ENCODE data around the gene ERGIC1. TPM values are rescaled to one million over a fixed set of nuclear protein-coding genes. Genes with fewer than 3 reads are reported as not detected.
A peak's percentile ranks its signal among the peaks of the same experiment; 100 is the strongest.

Gene ERGIC1
- total RNA-seq, 1 donor from 2014 or later, result 131 TPM

DNA sequence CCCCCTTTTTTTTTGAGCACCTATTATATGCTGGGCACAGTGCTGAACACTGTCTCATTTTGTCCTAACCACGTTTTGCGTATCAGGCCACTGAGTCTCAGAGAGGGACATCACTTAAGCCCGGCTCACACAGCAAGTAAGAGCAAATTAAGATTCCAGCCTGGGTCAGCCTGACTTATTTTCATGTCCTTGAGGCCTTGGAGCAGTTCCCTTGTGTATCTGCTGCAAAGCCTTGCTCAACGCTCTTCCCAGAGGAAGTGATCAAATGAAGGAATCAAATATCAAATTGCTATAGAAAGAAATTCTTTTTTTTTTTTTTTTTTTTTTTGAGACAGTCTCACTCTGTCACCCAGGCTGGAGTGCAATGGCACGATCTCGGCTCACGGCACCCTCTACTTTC, 30.7 kb downstream of the ERGIC1 start:
- Histone ChIP-seq H2AFZ (ENCODE audit: low read depth, low read length) (no peak overlapping the region), H3K36me3 (ENCODE audit: insufficient read depth, low read length) (no peaks in the 10 kb centered on the region), H3K9me3 (ENCODE audit: insufficient read depth, low read depth, low read length) (no peaks in the 10 kb centered on the region), H3K79me2 (ENCODE audit: insufficient read depth, low read length) (peaks cover 65% of the 10 kb centered on the region), H3K27ac (ENCODE audit: low read depth, low read length) (no peak overlapping the region), H3K27me3 (ENCODE audit: insufficient read depth, low read length) (no peaks in the 10 kb centered on the region), H4K20me1 (ENCODE audit: insufficient read depth, low read length) (no peaks in the 10 kb centered on the region), H3K4me3 (ENCODE audit: insufficient read depth, low read depth, low read length) (no peak overlapping the region), H3K9ac (ENCODE audit: low read length) (no peak overlapping the region), H3K4me1 (ENCODE audit: insufficient read depth, low read length) (peaks cover 45% of the 10 kb centered on the region), H3K4me2 (ENCODE audit: low read length) (no peak overlapping the region)
- TF ChIP-seq, protein P1, sequence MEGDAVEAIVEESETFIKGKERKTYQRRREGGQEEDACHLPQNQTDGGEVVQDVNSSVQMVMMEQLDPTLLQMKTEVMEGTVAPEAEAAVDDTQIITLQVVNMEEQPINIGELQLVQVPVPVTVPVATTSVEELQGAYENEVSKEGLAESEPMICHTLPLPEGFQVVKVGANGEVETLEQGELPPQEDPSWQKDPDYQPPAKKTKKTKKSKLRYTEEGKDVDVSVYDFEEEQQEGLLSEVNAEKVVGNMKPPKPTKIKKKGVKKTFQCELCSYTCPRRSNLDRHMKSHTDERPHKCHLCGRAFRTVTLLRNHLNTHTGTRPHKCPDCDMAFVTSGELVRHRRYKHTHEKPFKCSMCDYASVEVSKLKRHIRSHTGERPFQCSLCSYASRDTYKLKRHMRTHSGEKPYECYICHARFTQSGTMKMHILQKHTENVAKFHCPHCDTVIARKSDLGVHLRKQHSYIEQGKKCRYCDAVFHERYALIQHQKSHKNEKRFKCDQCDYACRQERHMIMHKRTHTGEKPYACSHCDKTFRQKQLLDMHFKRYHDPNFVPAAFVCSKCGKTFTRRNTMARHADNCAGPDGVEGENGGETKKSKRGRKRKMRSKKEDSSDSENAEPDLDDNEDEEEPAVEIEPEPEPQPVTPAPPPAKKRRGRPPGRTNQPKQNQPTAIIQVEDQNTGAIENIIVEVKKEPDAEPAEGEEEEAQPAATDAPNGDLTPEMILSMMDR (IDR thresholded peaks at IDR 0.05; ENCODE audit: insufficient read depth, low read depth, low read length), result no peak
- TF ChIP-seq EZH2 (IDR thresholded peaks at IDR 0.05; ENCODE audit: insufficient read depth, low read length), result no peak
- no peak for DNase-seq (ENCODE audit: low read depth)
- Mint-ChIP-seq H3K27me3 (ENCODE audit: low read depth, unreplicated experiment) (no peaks in the 10 kb centered on the region), H3K4me3 (ENCODE audit: unreplicated experiment) (no peak overlapping the region), H3K4me1 (ENCODE audit: low read depth, unreplicated experiment) (peaks cover 39% of the 10 kb centered on the region), H3K27ac (ENCODE audit: unreplicated experiment) (no peak overlapping the region), H3K9me3 (ENCODE audit: unreplicated experiment) (no peaks in the 10 kb centered on the region), H3K36me3 (ENCODE audit: low read depth, unreplicated experiment) (peaks cover 3% of the 10 kb centered on the region)
- FAIRE-seq, result no peak

DNA sequence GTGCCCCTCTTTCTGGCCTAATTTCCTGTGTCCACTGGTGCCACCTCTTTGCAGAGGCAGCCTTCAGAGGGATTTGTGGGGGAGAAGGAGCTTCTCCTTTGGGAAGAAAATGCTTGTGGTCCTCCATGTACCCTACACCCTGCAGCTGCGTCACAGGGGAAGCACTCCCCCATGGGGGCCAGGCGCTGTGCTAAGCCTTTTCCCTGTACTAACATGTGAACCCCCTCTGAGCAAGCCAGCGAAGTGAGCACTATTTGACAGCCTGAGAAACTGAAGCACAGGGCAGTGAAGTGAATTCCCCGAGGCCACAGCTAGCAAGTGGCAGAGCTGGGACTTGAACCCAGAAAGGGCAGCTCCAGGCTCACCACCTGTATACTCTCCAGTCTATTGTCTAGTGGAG, 32.3 kb downstream of the ERGIC1 start:
- Histone ChIP-seq H2AFZ (ENCODE audit: low read depth, low read length) (no peak overlapping the region), H3K79me2 (ENCODE audit: insufficient read depth, low read length) (peaks cover 56% of the 10 kb centered on the region), H3K9me3 (ENCODE audit: insufficient read depth, low read depth, low read length) (no peaks in the 10 kb centered on the region), H4K20me1 (ENCODE audit: insufficient read depth, low read length) (no peaks in the 10 kb centered on the region), H3K27me3 (ENCODE audit: insufficient read depth, low read length) (no peaks in the 10 kb centered on the region), H3K27ac (ENCODE audit: low read depth, low read length) (no peak overlapping the region), H3K9ac (ENCODE audit: low read length) (no peak overlapping the region), H3K36me3 (ENCODE audit: insufficient read depth, low read length) (no peaks in the 10 kb centered on the region), H3K4me2 (ENCODE audit: low read length) (no peak overlapping the region), H3K4me3 (ENCODE audit: insufficient read depth, low read depth, low read length) (no peak overlapping the region), H3K4me1 (ENCODE audit: insufficient read depth, low read length) (peaks cover 46% of the 10 kb centered on the region)
- DNase-seq (ENCODE audit: low read depth) (no peak), FAIRE-seq (no peak)
- H3K9me3 Mint-ChIP-seq (ENCODE audit: unreplicated experiment), result no peaks in the 10 kb centered on the region
- TF ChIP-seq EZH2 (IDR thresholded peaks at IDR 0.05; ENCODE audit: insufficient read depth, low read length), result no peak
- TF ChIP-seq, protein P1 (IDR thresholded peaks at IDR 0.05; ENCODE audit: insufficient read depth, low read depth, low read length), result no peak
- H3K4me1 Mint-ChIP-seq (ENCODE audit: low read depth, unreplicated experiment), result peaks cover 28% of the 10 kb centered on the region
- H3K27me3 Mint-ChIP-seq (ENCODE audit: low read depth, unreplicated experiment), result no peaks in the 10 kb centered on the region
- H3K27ac Mint-ChIP-seq (ENCODE audit: unreplicated experiment), result no peak overlapping the region
- no peak overlapping the region for H3K4me3 Mint-ChIP-seq (ENCODE audit: unreplicated experiment)
- peaks cover 3% of the 10 kb centered on the region for H3K36me3 Mint-ChIP-seq (ENCODE audit: low read depth, unreplicated experiment)

DNA sequence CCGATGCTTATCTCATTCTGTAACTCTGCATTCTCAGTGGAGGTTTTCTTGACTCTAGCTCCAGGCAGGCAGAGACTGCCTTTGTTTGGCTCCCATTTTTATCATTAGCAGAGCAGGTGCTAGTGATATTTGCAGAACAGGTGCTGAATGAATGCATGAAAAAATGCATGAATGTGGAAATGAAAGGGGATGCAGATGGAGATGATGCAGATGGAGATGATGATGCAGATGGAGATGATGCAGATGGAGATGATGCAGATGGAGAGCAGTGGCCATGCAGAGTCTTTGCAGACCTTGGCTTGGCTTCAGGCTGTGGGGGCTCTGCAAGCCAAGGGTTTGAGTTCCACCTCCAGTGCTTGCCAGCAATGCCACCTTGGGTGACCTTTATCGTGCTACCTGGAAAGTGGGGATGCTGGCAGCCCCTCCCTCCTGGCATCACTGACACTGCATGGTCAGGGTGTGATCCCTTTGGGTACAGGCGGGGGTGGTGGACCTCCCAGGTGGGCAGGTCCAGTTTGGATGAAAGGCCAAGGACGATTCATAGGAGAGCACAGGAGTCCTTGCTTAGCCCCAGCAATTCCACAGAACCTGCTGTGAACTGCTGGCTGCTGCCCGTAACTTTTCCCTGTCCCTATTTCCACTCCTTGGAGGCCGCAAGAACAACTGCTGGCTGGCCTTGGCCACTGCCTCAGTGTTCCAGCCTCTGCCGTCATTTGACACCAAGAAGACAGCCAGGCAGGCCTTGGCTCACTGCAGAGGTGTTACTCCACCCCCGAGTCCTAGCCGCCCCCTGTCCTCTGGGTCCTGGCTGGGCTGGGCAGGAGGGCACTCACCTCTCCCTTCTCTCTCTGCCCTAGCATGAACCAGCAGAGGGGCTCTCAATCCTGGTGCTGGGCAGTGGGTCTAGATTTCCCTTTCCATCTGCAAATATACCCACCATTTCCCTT, 33.0 kb downstream of the ERGIC1 start:
- H2AFZ ChIP-seq (ENCODE audit: low read depth, low read length), result no peak overlapping the region
- DNase-seq (ENCODE audit: low read depth) (no peak), FAIRE-seq (no peak)
- Mint-ChIP-seq H3K27ac (ENCODE audit: unreplicated experiment) (peak overlapping the region; percentile 83), H3K4me1 (ENCODE audit: low read depth, unreplicated experiment) (peaks cover 25% of the 10 kb centered on the region), H3K9me3 (ENCODE audit: unreplicated experiment) (no peaks in the 10 kb centered on the region), H3K4me3 (ENCODE audit: unreplicated experiment) (no peak overlapping the region), H3K27me3 (ENCODE audit: low read depth, unreplicated experiment) (no peaks in the 10 kb centered on the region), H3K36me3 (ENCODE audit: low read depth, unreplicated experiment) (peaks cover 3% of the 10 kb centered on the region)
- no peaks in the 10 kb centered on the region for H4K20me1 ChIP-seq (ENCODE audit: insufficient read depth, low read length)
- H3K79me2 ChIP-seq (ENCODE audit: insufficient read depth, low read length), result peaks cover 58% of the 10 kb centered on the region
- peaks cover 53% of the 10 kb centered on the region for H3K4me1 ChIP-seq (ENCODE audit: insufficient read depth, low read length)
- H3K27ac ChIP-seq (ENCODE audit: low read depth, low read length), result peak overlapping the region; percentile 26
- no peak overlapping the region for H3K4me3 ChIP-seq (ENCODE audit: insufficient read depth, low read depth, low read length)
- no peaks in the 10 kb centered on the region for H3K36me3 ChIP-seq (ENCODE audit: insufficient read depth, low read length)
- TF ChIP-seq, protein P1 (IDR thresholded peaks at IDR 0.05; ENCODE audit: insufficient read depth, low read depth, low read length), result no peak
- no peak for TF ChIP-seq EZH2 (IDR thresholded peaks at IDR 0.05; ENCODE audit: insufficient read depth, low read length)
- H3K9me3 ChIP-seq (ENCODE audit: insufficient read depth, low read depth, low read length), result no peaks in the 10 kb centered on the region
- H3K27me3 ChIP-seq (ENCODE audit: insufficient read depth, low read length), result no peaks in the 10 kb centered on the region
- no peak overlapping the region for H3K9ac ChIP-seq (ENCODE audit: low read length)
- H3K4me2 ChIP-seq (ENCODE audit: low read length), result no peak overlapping the region

All from astrocyte (in vitro differentiated cells and primary cell).